ENCODE data around the gene RAB35.

- TF ChIP-seq ZNF501 (tag by site-specific recombination; IDR thresholded peaks at IDR 0.05) (no peak), YY1 (tag by site-specific recombination; IDR thresholded peaks at IDR 0.05) (no peak), ZBTB8A (tag by site-specific recombination; IDR thresholded peaks at IDR 0.05) (no peak), CTCF (tag by site-specific recombination; IDR thresholded peaks at IDR 0.05) (no peak), ZNF114 (tag by site-specific recombination; IDR thresholded peaks at IDR 0.05) (no peak), RBAK (tag by site-specific recombination; IDR thresholded peaks at IDR 0.05) (no peak), ZNF624 (tag by site-specific recombination; IDR thresholded peaks at IDR 0.05) (no peak), BCL11A (tag by site-specific recombination; IDR thresholded peaks at IDR 0.05; ENCODE audit: low read depth) (no peak), ZNF26 (tag by site-specific recombination; IDR thresholded peaks at IDR 0.05) (no peak), ZBTB26 (tag by site-specific recombination; optimal IDR thresholded peaks at IDR 0.05) (no peak)
These were observed 37.7 kb downstream of the RAB35 start for GRCh38 chr12:120078868-120079267.

All from HEK293 (cell line).